ENCODE data around the gene FNDC3B.

FNDC3B gene

GRCh38 chr3:172216911-172217310 is 177.5 kb downstream of the FNDC3B start:
- TF ChIP-seq, protein P1, sequence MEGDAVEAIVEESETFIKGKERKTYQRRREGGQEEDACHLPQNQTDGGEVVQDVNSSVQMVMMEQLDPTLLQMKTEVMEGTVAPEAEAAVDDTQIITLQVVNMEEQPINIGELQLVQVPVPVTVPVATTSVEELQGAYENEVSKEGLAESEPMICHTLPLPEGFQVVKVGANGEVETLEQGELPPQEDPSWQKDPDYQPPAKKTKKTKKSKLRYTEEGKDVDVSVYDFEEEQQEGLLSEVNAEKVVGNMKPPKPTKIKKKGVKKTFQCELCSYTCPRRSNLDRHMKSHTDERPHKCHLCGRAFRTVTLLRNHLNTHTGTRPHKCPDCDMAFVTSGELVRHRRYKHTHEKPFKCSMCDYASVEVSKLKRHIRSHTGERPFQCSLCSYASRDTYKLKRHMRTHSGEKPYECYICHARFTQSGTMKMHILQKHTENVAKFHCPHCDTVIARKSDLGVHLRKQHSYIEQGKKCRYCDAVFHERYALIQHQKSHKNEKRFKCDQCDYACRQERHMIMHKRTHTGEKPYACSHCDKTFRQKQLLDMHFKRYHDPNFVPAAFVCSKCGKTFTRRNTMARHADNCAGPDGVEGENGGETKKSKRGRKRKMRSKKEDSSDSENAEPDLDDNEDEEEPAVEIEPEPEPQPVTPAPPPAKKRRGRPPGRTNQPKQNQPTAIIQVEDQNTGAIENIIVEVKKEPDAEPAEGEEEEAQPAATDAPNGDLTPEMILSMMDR (IDR thresholded peaks at IDR 0.05): no peak

DNA sequence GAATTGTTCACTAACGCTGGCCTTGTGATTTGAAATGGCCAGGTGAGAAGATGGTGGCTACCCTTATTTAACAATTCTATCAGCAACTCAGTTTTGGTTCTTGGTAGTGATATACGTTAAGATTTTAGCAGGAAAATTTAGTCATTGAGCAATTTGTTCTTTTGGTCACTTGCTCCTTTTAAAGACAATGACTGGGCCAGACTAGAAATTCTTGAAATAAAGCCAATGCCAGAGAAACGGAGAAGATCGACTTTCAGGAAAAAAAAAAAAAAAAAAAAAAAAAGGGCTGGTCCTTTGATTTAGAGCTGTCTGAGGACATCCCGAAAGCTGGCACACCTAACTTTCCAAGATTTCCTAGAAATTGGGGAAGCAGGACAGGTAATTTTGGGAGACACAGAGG is 178.5 kb downstream of the FNDC3B start:
- TF ChIP-seq, protein P1 (IDR thresholded peaks at IDR 0.05): no peak

DNA sequence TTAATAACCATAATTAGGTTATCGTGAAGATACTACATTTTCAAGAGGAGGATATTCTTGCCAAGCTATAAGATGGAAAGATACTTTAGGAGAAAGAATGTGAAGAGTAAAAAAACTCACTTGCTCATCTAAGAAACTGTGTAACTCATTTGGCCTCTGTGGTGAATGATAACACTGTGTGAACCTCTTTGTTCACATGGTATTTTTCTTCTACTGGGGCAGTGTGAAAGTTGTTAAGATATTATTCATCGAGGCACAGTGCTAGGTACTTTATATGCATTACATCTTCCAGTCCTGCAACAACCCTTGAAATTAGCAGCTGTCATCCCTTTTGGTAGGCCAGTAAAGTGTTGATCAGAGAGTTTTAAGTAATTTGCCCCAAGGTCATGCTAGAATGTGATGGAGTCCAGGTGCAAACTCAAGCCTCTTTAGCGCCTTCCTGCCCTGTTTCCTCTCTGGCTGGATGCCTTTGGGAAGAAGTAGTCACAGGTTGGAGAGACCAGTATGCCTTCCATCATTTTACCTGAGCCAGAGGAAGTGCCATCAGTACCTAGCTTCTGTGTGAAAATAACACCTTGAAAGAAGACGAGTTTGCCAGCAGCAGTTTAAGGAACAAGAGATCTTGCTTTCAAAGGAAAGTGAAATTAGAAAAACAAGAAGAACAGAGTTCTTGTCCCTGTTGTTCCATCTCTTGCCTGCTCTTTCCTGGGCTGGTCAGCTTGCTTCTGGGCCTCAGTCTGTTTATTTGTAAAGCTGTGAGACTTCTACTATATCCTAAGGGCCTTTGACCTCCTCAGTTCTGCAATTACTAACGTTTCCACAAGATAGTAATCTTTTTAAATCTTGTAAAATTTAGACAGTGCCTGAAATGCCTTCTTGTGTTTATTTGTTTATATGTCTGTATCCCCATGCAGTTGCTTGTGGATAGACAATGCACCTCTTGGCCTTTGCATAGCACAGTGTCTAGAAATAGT is 179.3 kb downstream of the FNDC3B start:
- TF ChIP-seq, protein P1 (IDR thresholded peaks at IDR 0.05): no peak

- TF ChIP-seq, protein P1 (IDR thresholded peaks at IDR 0.05): no peak
Observed at GRCh38 chr3:172219750-172220149, 180.4 kb downstream of the FNDC3B start.

- TF ChIP-seq, protein P1 (IDR thresholded peaks at IDR 0.05): no peak
Observed at GRCh38 chr3:172221547-172221946, 182.2 kb downstream of the FNDC3B start.

DNA sequence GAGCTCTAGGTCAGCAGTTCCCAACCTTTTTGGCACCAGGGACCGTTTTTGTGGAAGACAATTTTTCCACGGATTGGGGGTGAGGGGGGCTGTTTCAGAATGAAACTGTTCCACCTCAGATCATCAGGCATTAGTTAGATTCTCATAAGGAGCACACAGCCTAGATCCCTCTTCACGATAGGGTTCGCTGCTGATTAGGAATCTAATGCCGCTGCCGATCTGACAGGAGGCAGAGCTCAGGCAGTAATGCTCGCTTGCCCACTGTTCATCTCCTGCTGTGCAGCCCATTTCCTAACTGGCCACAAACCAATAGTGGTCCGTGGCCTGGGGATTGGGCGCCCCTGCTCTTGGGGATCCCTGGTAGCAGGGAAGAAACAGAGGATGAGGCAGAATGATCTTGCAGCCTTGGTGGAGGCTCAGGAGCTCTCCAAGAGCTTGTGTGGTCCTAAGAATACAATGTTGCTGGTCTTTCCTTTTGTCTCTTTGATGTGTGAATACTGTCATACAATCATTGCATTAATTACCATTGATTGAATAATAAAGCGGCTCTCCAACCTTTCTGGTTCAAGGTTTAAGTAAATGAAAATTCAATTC is 183.2 kb downstream of the FNDC3B start:
- TF ChIP-seq, protein P1 (IDR thresholded peaks at IDR 0.05): no peak

DNA sequence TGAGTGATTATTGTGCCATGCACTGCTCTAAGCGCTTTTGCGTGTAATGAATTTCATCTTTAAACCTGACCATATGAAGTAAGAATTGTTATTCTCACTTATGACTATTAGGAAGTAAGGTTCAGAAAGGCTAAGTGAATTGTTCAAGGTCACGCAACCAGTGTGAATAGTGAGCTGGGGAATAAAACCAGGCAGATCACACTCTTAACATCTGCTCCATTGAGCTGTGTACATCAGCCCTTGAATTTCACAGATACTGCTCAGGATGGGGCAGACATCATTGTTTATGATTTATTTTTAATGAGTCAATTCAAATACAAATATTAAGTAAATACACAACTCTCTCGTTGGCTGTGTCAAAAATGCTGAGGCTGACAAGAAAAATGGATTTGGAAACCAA is 184.5 kb downstream of the FNDC3B start:
- TF ChIP-seq, protein P1 (IDR thresholded peaks at IDR 0.05): no peak

Measured in LNCAP (cell line).